ENCODE results near the gene ALG11. TPM values are rescaled to one million over a fixed set of nuclear protein-coding genes. Genes with fewer than 3 reads are reported as not detected.

ALG11 gene
- polyA plus RNA-seq, 1 donor from 2014 or later = 29.2 TPM

DNA sequence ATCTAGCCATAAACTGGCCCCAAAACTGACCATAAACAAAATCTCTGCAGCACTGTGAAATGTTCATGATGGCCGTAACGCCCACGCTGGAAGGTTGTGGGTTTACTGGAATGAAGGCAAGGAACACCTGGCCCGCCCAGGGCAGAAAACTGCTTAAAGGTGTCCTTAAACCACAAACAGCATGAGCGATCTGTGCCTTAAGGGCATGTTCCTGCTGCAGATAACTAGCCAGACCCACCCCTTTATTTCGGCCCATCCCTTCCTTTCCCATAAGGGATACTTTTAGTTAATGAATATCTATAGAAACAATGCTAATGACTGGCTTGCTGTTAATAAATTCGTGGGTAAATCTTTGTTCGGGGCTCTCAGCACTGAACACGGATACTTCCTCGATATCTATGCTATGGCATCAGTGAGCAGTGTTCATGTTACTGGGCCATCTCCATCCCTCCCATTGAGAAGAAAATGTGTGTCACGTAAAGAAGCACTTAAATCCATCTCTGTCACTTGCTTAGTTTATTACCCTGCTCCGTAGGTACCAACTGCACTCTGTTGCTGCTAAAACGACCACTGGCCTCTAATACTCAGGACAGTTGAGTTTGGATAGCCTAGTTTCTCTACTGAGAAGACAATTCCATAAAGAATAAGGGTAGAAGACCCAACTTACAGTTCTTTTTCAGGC is 6.2 kb upstream of the ALG11 start:
- H3K9ac ChIP-seq (ENCODE audit: low read length) = no peak overlapping the region
- H3K9me3 ChIP-seq (ENCODE audit: low read length) = no peaks in the 10 kb centered on the region
- H3K4me2 ChIP-seq (ENCODE audit: low read length) = no peak overlapping the region
- H3K9me2 ChIP-seq (ENCODE audit: insufficient read depth, low read length) = no peaks in the 10 kb centered on the region
- no peaks in the 10 kb centered on the region for H3K36me3 ChIP-seq (ENCODE audit: insufficient read depth, low read length)
- H3K4me3 ChIP-seq (ENCODE audit: low read length) = no peak overlapping the region
- H3K79me2 ChIP-seq (replicated peaks; ENCODE audit: insufficient read depth, low read length) = peaks cover 14% of the 10 kb centered on the region
- no peak overlapping the region for H3K27ac ChIP-seq (ENCODE audit: low read length)
- H3K27me3 ChIP-seq (ENCODE audit: insufficient read depth, low read depth, low read length) = no peaks in the 10 kb centered on the region
- TF ChIP-seq RAD21 (conservative IDR thresholded peaks at IDR 0.05) (no peak), TAF1 (IDR thresholded peaks at IDR 0.05; ENCODE audit: low read depth) (no peak), POLR2AphosphoS5 (IDR thresholded peaks at IDR 0.05) (no peak), EP300 (conservative IDR thresholded peaks at IDR 0.05; ENCODE audit: poor library complexity, severe bottlenecking) (no peak), SMC3 (conservative IDR thresholded peaks at IDR 0.05; ENCODE audit: poor library complexity) (no peak), MXI1 (conservative IDR thresholded peaks at IDR 0.05; ENCODE audit: poor library complexity, severe bottlenecking) (no peak), EZH2 (IDR thresholded peaks at IDR 0.05; ENCODE audit: borderline replicate concordance, insufficient read depth, low read length, poor library complexity, severe bottlenecking) (no peak)
- TF ChIP-seq, protein P1, sequence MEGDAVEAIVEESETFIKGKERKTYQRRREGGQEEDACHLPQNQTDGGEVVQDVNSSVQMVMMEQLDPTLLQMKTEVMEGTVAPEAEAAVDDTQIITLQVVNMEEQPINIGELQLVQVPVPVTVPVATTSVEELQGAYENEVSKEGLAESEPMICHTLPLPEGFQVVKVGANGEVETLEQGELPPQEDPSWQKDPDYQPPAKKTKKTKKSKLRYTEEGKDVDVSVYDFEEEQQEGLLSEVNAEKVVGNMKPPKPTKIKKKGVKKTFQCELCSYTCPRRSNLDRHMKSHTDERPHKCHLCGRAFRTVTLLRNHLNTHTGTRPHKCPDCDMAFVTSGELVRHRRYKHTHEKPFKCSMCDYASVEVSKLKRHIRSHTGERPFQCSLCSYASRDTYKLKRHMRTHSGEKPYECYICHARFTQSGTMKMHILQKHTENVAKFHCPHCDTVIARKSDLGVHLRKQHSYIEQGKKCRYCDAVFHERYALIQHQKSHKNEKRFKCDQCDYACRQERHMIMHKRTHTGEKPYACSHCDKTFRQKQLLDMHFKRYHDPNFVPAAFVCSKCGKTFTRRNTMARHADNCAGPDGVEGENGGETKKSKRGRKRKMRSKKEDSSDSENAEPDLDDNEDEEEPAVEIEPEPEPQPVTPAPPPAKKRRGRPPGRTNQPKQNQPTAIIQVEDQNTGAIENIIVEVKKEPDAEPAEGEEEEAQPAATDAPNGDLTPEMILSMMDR (IDR thresholded peaks at IDR 0.05; ENCODE audit: poor library complexity, severe bottlenecking) = no peak
- TF ChIP-seq, protein P2, sequence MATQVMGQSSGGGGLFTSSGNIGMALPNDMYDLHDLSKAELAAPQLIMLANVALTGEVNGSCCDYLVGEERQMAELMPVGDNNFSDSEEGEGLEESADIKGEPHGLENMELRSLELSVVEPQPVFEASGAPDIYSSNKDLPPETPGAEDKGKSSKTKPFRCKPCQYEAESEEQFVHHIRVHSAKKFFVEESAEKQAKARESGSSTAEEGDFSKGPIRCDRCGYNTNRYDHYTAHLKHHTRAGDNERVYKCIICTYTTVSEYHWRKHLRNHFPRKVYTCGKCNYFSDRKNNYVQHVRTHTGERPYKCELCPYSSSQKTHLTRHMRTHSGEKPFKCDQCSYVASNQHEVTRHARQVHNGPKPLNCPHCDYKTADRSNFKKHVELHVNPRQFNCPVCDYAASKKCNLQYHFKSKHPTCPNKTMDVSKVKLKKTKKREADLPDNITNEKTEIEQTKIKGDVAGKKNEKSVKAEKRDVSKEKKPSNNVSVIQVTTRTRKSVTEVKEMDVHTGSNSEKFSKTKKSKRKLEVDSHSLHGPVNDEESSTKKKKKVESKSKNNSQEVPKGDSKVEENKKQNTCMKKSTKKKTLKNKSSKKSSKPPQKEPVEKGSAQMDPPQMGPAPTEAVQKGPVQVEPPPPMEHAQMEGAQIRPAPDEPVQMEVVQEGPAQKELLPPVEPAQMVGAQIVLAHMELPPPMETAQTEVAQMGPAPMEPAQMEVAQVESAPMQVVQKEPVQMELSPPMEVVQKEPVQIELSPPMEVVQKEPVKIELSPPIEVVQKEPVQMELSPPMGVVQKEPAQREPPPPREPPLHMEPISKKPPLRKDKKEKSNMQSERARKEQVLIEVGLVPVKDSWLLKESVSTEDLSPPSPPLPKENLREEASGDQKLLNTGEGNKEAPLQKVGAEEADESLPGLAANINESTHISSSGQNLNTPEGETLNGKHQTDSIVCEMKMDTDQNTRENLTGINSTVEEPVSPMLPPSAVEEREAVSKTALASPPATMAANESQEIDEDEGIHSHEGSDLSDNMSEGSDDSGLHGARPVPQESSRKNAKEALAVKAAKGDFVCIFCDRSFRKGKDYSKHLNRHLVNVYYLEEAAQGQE (IDR thresholded peaks at IDR 0.05; ENCODE audit: borderline replicate concordance) = no peak
- H4K20me1 ChIP-seq (ENCODE audit: insufficient read depth) = no peaks in the 10 kb centered on the region
- no peaks in the 10 kb centered on the region for H3F3A ChIP-seq (ENCODE audit: insufficient read depth, low read length, poor library complexity, severe bottlenecking)
- no peak overlapping the region for H2AFZ ChIP-seq (ENCODE audit: low read depth, low read length)

GRCh38 chr13:52006523-52007245 is 5.5 kb upstream of the ALG11 start:
- Histone ChIP-seq H3F3A (ENCODE audit: insufficient read depth, low read length, poor library complexity, severe bottlenecking) (no peaks in the 10 kb centered on the region), H3K9me2 (ENCODE audit: insufficient read depth, low read length) (no peaks in the 10 kb centered on the region), H3K9me3 (ENCODE audit: low read length) (no peaks in the 10 kb centered on the region), H3K36me3 (ENCODE audit: insufficient read depth, low read length) (no peaks in the 10 kb centered on the region), H3K27ac (ENCODE audit: low read length) (no peak overlapping the region), H3K79me2 (replicated peaks; ENCODE audit: insufficient read depth, low read length) (peaks cover 15% of the 10 kb centered on the region), H3K27me3 (ENCODE audit: insufficient read depth, low read depth, low read length) (no peaks in the 10 kb centered on the region), H3K9ac (ENCODE audit: low read length) (no peak overlapping the region), H2AFZ (ENCODE audit: low read depth, low read length) (no peak overlapping the region), H3K4me3 (ENCODE audit: low read length) (no peak overlapping the region), H3K4me2 (ENCODE audit: low read length) (no peak overlapping the region), H4K20me1 (ENCODE audit: insufficient read depth) (no peaks in the 10 kb centered on the region)
- no peak for TF ChIP-seq EZH2 (IDR thresholded peaks at IDR 0.05; ENCODE audit: borderline replicate concordance, insufficient read depth, low read length, poor library complexity, severe bottlenecking)
- no peak for TF ChIP-seq RAD21 (conservative IDR thresholded peaks at IDR 0.05)
- TF ChIP-seq POLR2AphosphoS5 (IDR thresholded peaks at IDR 0.05) = no peak
- TF ChIP-seq, protein P1 (IDR thresholded peaks at IDR 0.05; ENCODE audit: poor library complexity, severe bottlenecking) = no peak
- TF ChIP-seq MXI1 (conservative IDR thresholded peaks at IDR 0.05; ENCODE audit: poor library complexity, severe bottlenecking) = no peak
- TF ChIP-seq EP300 (conservative IDR thresholded peaks at IDR 0.05; ENCODE audit: poor library complexity, severe bottlenecking) = no peak
- TF ChIP-seq SMC3 (conservative IDR thresholded peaks at IDR 0.05; ENCODE audit: poor library complexity) = no peak
- TF ChIP-seq TAF1 (IDR thresholded peaks at IDR 0.05; ENCODE audit: low read depth) = no peak
- TF ChIP-seq, protein P2 (IDR thresholded peaks at IDR 0.05; ENCODE audit: borderline replicate concordance) = no peak
